GM21529 (cell line): ENCODE data around the gene ACOT8.
"Not testable (repeated sequence)": the region's sequence is repeated elsewhere in the genome, so short reads cannot be mapped to it uniquely, and the experiment has no call there.

ENCODE experiments used
- ATAC-seq: cut with Tn5 transposase; IDR thresholded peaks from one replicate; pipeline ENCODE4 v1.9.1; 2021; ENCODE audit not compliant: unreplicated experiment

The ACOT8 gene

GRCh38 chr20:45797955-45798354 lies 59.2 kb downstream of the ACOT8 start:
- not testable (repeated sequence) for ATAC-seq

DNA sequence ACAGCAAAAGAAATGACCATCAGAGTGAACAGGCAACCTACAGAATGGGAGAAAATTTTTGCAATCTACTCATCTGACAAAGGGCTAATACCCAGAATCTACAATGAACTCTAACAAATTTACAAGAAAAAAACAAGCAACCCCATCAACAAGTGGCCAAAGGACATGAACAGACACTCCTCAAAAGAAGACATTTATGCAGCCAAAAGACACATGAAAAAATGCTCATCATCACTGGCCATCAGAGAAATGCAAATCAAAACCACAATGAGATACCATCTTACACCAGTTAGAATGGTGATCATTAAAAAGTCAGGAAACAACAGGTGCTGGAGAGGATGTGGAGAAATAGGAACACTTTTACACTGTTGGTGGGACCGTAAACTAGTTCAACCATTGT lies 59.7 kb downstream of the ACOT8 start:
- ATAC-seq: not testable (repeated sequence)

DNA sequence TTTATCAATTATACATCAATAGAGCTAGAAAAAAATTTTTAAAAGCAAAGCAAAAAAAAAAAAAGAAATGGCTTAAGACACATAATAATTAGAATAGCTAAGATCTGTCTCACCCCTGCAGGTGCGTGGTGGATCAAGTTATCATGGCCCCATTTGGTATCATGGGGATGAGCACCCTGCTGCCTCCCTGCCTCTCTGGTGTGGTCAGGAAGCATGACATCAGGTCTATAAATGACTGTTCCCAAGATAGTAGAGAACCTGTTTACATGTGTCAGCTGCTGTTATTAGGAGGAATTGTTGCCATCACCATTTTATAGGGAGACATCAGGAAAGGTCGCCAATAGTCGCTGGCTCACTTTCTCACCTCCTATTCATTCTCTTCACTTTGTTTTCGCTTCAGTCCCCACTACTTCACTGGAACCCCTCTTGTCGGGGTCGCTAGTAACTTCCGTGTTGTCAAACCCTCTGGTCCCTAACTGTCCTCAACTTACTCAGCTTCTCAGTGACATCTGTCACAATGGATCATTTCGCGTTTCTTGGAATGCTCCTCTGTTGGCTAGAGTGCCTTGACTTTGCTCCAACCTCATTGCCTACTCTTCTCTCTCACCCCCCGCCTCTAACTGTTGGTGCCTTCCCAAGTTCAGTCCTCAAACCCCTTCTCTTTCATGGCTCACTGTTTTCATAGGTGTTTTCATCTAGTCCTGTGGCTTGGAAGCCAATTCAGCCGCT lies 60.7 kb downstream of the ACOT8 start:
- ATAC-seq: no peak

GRCh38 chr20:45792317-45793118 lies 64.7 kb downstream of the ACOT8 start:
- ATAC-seq: peak; percentile 27
